Measurements from ENCODE around the gene NCOR1. TPM values are rescaled to one million over a fixed set of nuclear protein-coding genes. Genes with fewer than 3 reads are reported as not detected.

NCOR1 gene
- total RNA-seq, 1 experiment from 2014 or later: 83.8 TPM

- Histone ChIP-seq H3K9me3 (ENCODE audit: control insufficient read depth, insufficient read depth, low read depth, low read length) (no peaks in the 10 kb centered on the region), H3K36me3 (ENCODE audit: control insufficient read depth, insufficient read depth, low read length) (peaks cover 55% of the 10 kb centered on the region), H3K4me1 (ENCODE audit: control insufficient read depth, insufficient read depth, low read length) (no peaks in the 10 kb centered on the region), H3K27ac (ENCODE audit: low read length) (no peak overlapping the region), H3K4me3 (ENCODE audit: low read depth in 2 of 2, low read length in 2 of 2) (no peak overlapping the region), H3K27me3 (ENCODE audit: control insufficient read depth, insufficient read depth, low read length) (no peaks in the 10 kb centered on the region)
- POLR2A ChIA-PET: no interaction called here
- DNase-seq (ENCODE audit: low read depth, low spot score): no peak
- in situ Hi-C loops (cut with HindIII; ENCODE audit: low pct_unique_long_range_greater_than_20kb, low sequenced_read_pairs) (no loop called here), intact Hi-C loops (cut with micrococcal nuclease; ENCODE audit: unreplicated experiment) (no loop called here)
- no peak for ATAC-seq
- CTCF ChIA-PET: no interaction called here
- TF ChIP-seq TCF7L2 (IDR thresholded peaks at IDR 0.05; ENCODE audit: low read depth, low read length) (no peak), CTCF (IDR thresholded peaks at IDR 0.05) (no peak), SIN3A (IDR thresholded peaks at IDR 0.05; ENCODE audit: borderline replicate concordance, insufficient read depth, low read depth, low read length) (no peak), POLR2AphosphoS5 (IDR thresholded peaks at IDR 0.05; ENCODE audit: low read depth, low read length) (no peak), REST (IDR thresholded peaks at IDR 0.05; ENCODE audit: insufficient read depth in 1 of 2, low read depth in 2 of 2, low read length in 1 of 2) (no peak)
- BruUV-seq (replicated peaks): no TSS peak
Observed at GRCh38 chr17:16007439-16007838, 207.9 kb downstream of the NCOR1 start.

GRCh38 chr17:16005636-16006035 is 209.7 kb downstream of the NCOR1 start:
- H3K36me3 ChIP-seq (ENCODE audit: control insufficient read depth, insufficient read depth, low read length): peaks cover 49% of the 10 kb centered on the region
- ATAC-seq (no peak), DNase-seq (ENCODE audit: low read depth, low spot score) (no peak)
- ChIA-PET POLR2A (no interaction called here), CTCF (no interaction called here)
- no peaks in the 10 kb centered on the region for H3K27me3 ChIP-seq (ENCODE audit: control insufficient read depth, insufficient read depth, low read length)
- H3K4me1 ChIP-seq (ENCODE audit: control insufficient read depth, insufficient read depth, low read length): no peaks in the 10 kb centered on the region; the same call in 1 of the 2 replicates
- H3K9me3 ChIP-seq (ENCODE audit: control insufficient read depth, insufficient read depth, low read depth, low read length): peaks cover 4% of the 10 kb centered on the region; the same call in 1 of the 2 replicates
- intact Hi-C loops (cut with micrococcal nuclease; ENCODE audit: unreplicated experiment): no loop called here
- no peak overlapping the region for H3K4me3 ChIP-seq (ENCODE audit: low read depth in 2 of 2, low read length in 2 of 2)
- BruUV-seq (replicated peaks): no TSS peak
- no peak overlapping the region for H3K27ac ChIP-seq (ENCODE audit: low read length)
- in situ Hi-C loops (cut with HindIII; ENCODE audit: low pct_unique_long_range_greater_than_20kb, low sequenced_read_pairs): no loop called here
- TF ChIP-seq POLR2AphosphoS5 (IDR thresholded peaks at IDR 0.05; ENCODE audit: low read depth, low read length) (no peak), TCF7L2 (IDR thresholded peaks at IDR 0.05; ENCODE audit: low read depth, low read length) (no peak), CTCF (IDR thresholded peaks at IDR 0.05) (no peak), REST (IDR thresholded peaks at IDR 0.05; ENCODE audit: insufficient read depth in 1 of 2, low read depth in 2 of 2, low read length in 1 of 2) (no peak), SIN3A (IDR thresholded peaks at IDR 0.05; ENCODE audit: borderline replicate concordance, insufficient read depth, low read depth, low read length) (no peak)
